HEK293 (cell line): Measurements from ENCODE around the gene SYNGR3.

ENCODE experiments used
- BCL11A ChIP-seq: fragments of 450-650 bp; formaldehyde crosslinking; IDR thresholded peaks from 2 replicates; pipeline ENCODE4 v1.5.1; 2016; ENCODE audit warnings: low read depth, missing biosample characterization, missing genetic modification characterization
- YY1 ChIP-seq: fragments of 450-650 bp; formaldehyde crosslinking; IDR thresholded peaks from 2 replicates; pipeline ENCODE4 v1.5.1; 2018; ENCODE audit warnings: missing biosample characterization, missing genetic modification characterization
- ZBTB1 ChIP-seq: fragments of 450-650 bp; formaldehyde crosslinking; IDR thresholded peaks from 2 replicates; pipeline ENCODE4 v1.5.1; 2016; ENCODE audit warnings: missing biosample characterization, missing genetic modification characterization
- ZBTB7A ChIP-seq: fragments of 450-650 bp; formaldehyde crosslinking; IDR thresholded peaks from 2 replicates; pipeline ENCODE4 v1.5.1; 2016; ENCODE audit warnings: low read depth, missing biosample characterization, missing genetic modification characterization
- ZEB2 ChIP-seq: fragments of 450-650 bp; formaldehyde crosslinking; IDR thresholded peaks from 2 replicates; pipeline ENCODE4 v1.5.1; 2016; ENCODE audit warnings: missing biosample characterization, missing genetic modification characterization
- ZNF324 ChIP-seq: fragments of 450-650 bp; formaldehyde crosslinking; IDR thresholded peaks from 2 replicates; pipeline ENCODE4 v1.5.1; 2016; ENCODE audit warnings: missing biosample characterization, missing genetic modification characterization
- ZNF530 ChIP-seq: fragments of 450-650 bp; formaldehyde crosslinking; IDR thresholded peaks from 2 replicates; pipeline ENCODE4 v1.5.1; 2016; ENCODE audit warnings: low read depth, missing biosample characterization, missing genetic modification characterization
- TF ChIP-seq, protein P1 (sequence below): fragments of 450-650 bp; formaldehyde crosslinking; IDR thresholded peaks from 2 replicates; pipeline ENCODE4 v1.5.1; 2016; ENCODE audit warnings: missing biosample characterization, missing genetic modification characterization
- TF ChIP-seq, protein P2 (sequence below): fragments of 450-650 bp; formaldehyde crosslinking; IDR thresholded peaks from 2 replicates; pipeline ENCODE4 v1.5.1; 2016; ENCODE audit warnings: missing biosample characterization, missing genetic modification characterization, low read depth
- TF ChIP-seq, protein P3 (sequence below): fragments of 450-650 bp; formaldehyde crosslinking; IDR thresholded peaks from 2 replicates; pipeline ENCODE4; 2016; ENCODE audit warnings: missing biosample characterization, missing genetic modification characterization

DNA sequence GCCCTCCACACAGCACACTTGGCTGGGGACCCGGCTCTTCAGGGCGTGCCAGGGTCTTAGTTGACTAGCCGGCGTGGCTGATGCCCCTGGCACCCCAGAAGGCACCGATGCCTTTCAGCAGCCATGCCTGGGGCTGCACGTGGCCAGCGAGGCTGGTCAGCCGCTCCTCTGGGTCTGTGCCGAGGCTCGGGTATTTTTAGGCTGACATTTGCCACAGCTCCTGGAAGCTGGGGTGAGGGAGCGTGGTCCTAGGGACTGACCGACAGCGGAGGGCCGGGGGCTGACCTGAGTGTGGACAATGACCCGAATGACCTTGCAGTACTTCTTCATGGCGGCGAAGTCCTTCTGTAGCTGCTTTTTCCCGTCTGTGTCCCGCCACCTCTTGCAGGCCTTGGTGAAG lies 39.2 kb upstream of the SYNGR3 start:
- TF ChIP-seq, protein P1, sequence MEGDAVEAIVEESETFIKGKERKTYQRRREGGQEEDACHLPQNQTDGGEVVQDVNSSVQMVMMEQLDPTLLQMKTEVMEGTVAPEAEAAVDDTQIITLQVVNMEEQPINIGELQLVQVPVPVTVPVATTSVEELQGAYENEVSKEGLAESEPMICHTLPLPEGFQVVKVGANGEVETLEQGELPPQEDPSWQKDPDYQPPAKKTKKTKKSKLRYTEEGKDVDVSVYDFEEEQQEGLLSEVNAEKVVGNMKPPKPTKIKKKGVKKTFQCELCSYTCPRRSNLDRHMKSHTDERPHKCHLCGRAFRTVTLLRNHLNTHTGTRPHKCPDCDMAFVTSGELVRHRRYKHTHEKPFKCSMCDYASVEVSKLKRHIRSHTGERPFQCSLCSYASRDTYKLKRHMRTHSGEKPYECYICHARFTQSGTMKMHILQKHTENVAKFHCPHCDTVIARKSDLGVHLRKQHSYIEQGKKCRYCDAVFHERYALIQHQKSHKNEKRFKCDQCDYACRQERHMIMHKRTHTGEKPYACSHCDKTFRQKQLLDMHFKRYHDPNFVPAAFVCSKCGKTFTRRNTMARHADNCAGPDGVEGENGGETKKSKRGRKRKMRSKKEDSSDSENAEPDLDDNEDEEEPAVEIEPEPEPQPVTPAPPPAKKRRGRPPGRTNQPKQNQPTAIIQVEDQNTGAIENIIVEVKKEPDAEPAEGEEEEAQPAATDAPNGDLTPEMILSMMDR (tag by site-specific recombination) = no peak
- TF ChIP-seq, protein P2, sequence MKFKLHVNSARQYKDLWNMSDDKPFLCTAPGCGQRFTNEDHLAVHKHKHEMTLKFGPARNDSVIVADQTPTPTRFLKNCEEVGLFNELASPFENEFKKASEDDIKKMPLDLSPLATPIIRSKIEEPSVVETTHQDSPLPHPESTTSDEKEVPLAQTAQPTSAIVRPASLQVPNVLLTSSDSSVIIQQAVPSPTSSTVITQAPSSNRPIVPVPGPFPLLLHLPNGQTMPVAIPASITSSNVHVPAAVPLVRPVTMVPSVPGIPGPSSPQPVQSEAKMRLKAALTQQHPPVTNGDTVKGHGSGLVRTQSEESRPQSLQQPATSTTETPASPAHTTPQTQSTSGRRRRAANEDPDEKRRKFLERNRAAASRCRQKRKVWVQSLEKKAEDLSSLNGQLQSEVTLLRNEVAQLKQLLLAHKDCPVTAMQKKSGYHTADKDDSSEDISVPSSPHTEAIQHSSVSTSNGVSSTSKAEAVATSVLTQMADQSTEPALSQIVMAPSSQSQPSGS (tag by site-specific recombination) = no peak
- TF ChIP-seq, protein P3, sequence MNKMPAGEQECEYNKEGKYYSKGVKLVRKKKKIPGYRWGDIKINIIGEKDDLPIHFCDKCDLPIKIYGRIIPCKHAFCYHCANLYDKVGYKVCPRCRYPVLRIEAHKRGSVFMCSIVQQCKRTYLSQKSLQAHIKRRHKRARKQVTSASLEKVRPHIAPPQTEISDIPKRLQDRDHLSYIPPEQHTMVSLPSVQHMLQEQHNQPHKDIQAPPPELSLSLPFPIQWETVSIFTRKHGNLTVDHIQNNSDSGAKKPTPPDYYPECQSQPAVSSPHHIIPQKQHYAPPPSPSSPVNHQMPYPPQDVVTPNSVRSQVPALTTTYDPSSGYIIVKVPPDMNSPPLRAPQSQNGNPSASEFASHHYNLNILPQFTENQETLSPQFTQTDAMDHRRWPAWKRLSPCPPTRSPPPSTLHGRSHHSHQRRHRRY (tag by site-specific recombination) = no peak
- TF ChIP-seq BCL11A (tag by site-specific recombination) (no peak), ZBTB1 (tag by site-specific recombination) (no peak), ZNF324 (tag by site-specific recombination) (no peak), ZBTB7A (tag by site-specific recombination) (no peak), ZEB2 (tag by site-specific recombination) (no peak), YY1 (tag by site-specific recombination) (no peak), ZNF530 (tag by site-specific recombination) (no peak)
